Measurements from ENCODE around the gene OPTC. TPM values are rescaled to one million over a fixed set of nuclear protein-coding genes. Genes with fewer than 3 reads are reported as not detected.
A peak's percentile ranks its signal among the peaks of the same experiment; 100 is the strongest.

The OPTC gene
- total and polyA plus RNA-seq, 9 donors: 0.08 TPM; not detected in 8

- intact Hi-C loops (cut with DNase I): loop anchor here in 2 of 4 donors (5.0 kb wide), 1 partner anchor 33 kb away; no protein-coding TSS in a partner anchor
- Histone ChIP-seq H3K27ac (peak within 1 kb of the TSS; percentile 86 to 88), H3K9me3 (no peaks in the 10 kb centered on the region), H3K4me3 (peak within 1 kb of the TSS; percentile 62), H3K27me3 (no peaks in the 10 kb centered on the region), H3K36me3 (no peaks in the 10 kb centered on the region), H3K4me1 (ENCODE audit: insufficient read depth) (peaks cover 27% of the 10 kb centered on the region)
- peak; percentile 66 to 87 (median 80) for DNase-seq
- 3 to 5% (median 5%) methylated on average over 8 of the region's 8 CpGs for WGBS, 3 donors
- TF ChIP-seq EP300 (IDR thresholded peaks at IDR 0.05): no peak
- TF ChIP-seq, protein P1, sequence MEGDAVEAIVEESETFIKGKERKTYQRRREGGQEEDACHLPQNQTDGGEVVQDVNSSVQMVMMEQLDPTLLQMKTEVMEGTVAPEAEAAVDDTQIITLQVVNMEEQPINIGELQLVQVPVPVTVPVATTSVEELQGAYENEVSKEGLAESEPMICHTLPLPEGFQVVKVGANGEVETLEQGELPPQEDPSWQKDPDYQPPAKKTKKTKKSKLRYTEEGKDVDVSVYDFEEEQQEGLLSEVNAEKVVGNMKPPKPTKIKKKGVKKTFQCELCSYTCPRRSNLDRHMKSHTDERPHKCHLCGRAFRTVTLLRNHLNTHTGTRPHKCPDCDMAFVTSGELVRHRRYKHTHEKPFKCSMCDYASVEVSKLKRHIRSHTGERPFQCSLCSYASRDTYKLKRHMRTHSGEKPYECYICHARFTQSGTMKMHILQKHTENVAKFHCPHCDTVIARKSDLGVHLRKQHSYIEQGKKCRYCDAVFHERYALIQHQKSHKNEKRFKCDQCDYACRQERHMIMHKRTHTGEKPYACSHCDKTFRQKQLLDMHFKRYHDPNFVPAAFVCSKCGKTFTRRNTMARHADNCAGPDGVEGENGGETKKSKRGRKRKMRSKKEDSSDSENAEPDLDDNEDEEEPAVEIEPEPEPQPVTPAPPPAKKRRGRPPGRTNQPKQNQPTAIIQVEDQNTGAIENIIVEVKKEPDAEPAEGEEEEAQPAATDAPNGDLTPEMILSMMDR (IDR thresholded peaks at IDR 0.05): peak in 1 of 3 donors; percentile 18
- peak; percentile 82 for TF ChIP-seq POLR2A (IDR thresholded peaks at IDR 0.05)
Observed at GRCh38 chr1:203475012-203475981, 18.7 kb upstream of the OPTC start, which contains the start of gene PRELP. TSS of gene PRELP (plus strand) at chr1:203475806. CDS start at chr1:203483185, 7,379 bp downstream.

- peak in 1 of 5 donors; percentile 40 for DNase-seq
- no peaks in the 10 kb centered on the region for H3K27me3 ChIP-seq
- peaks cover 30% of the 10 kb centered on the region for H3K4me1 ChIP-seq (ENCODE audit: insufficient read depth)
- TF ChIP-seq, protein P1 (IDR thresholded peaks at IDR 0.05): no peak
- TF ChIP-seq EP300 (IDR thresholded peaks at IDR 0.05): no peak
- no peak for TF ChIP-seq POLR2A (IDR thresholded peaks at IDR 0.05)
- WGBS, 3 donors: 4 to 12% (median 10%) methylated on average over 9 of the region's 9 CpGs
- H3K4me3 ChIP-seq: peak overlapping the region; percentile 62
- H3K9me3 ChIP-seq: no peaks in the 10 kb centered on the region
- peak overlapping the region; percentile 84 to 88 for H3K27ac ChIP-seq
- H3K36me3 ChIP-seq: no peaks in the 10 kb centered on the region
- intact Hi-C loops (cut with DNase I): loop anchor here in 2 of 4 donors (5.0 kb wide), 1 partner anchor 34 kb away; no protein-coding TSS in a partner anchor
Observed at GRCh38 chr1:203476216-203476814, 17.6 kb upstream of the OPTC start.

GRCh38 chr1:203477748-203478147 is 16.2 kb upstream of the OPTC start:
- DNase-seq: no peak
- TF ChIP-seq, protein P1 (IDR thresholded peaks at IDR 0.05): no peak
- TF ChIP-seq EP300 (IDR thresholded peaks at IDR 0.05): no peak
- TF ChIP-seq POLR2A (IDR thresholded peaks at IDR 0.05): no peak
- Histone ChIP-seq H3K27me3 (no peaks in the 10 kb centered on the region), H3K36me3 (no peaks in the 10 kb centered on the region), H3K27ac (peak overlapping the region; percentile 84 to 88), H3K9me3 (no peaks in the 10 kb centered on the region), H3K4me1 (ENCODE audit: insufficient read depth) (peaks cover 30% of the 10 kb centered on the region), H3K4me3 (peak overlapping the region; percentile 62)
- WGBS, 3 donors: 76 to 85% (median 83%) methylated on average over 3 of the region's 3 CpGs
- intact Hi-C loops (cut with DNase I): loop anchor here in 2 of 4 donors (5.0 kb wide), 1 partner anchor 35 kb away; no protein-coding TSS in a partner anchor

DNA sequence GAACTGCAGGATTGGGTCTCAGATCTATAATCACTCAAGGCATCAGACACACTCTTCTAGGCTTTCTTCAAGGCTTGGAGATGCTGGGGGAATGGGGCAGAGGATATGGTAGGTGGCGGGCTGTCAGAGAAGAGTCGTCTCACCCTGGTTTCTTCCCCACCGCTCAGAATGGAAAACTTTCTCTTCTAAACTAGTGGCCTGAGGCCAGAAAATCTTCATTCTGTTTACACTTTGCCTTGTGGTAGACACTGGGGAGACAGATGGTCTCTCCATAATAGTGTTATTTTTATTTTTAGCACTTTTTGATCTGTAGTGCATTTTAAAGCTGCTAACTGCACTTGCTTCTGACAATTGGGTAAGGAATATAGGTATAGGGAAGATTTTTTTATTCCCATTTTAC is 15.7 kb upstream of the OPTC start:
- H3K9me3 ChIP-seq: no peaks in the 10 kb centered on the region
- intact Hi-C loops (cut with DNase I): loop anchor here in 2 of 4 donors (5.0 kb wide), 1 partner anchor 36 kb away; no protein-coding TSS in a partner anchor
- no peaks in the 10 kb centered on the region for H3K27me3 ChIP-seq
- H3K4me3 ChIP-seq: peak overlapping the region; percentile 62
- TF ChIP-seq EP300 (IDR thresholded peaks at IDR 0.05): no peak
- TF ChIP-seq, protein P1 (IDR thresholded peaks at IDR 0.05): no peak
- no peak for TF ChIP-seq POLR2A (IDR thresholded peaks at IDR 0.05)
- H3K36me3 ChIP-seq: no peaks in the 10 kb centered on the region
- peaks cover 28% of the 10 kb centered on the region for H3K4me1 ChIP-seq (ENCODE audit: insufficient read depth)
- H3K27ac ChIP-seq: peak overlapping the region; percentile 84 to 88
- WGBS, 3 donors: 26 to 36% (median 31%) methylated on average over 3 of the region's 3 CpGs
- DNase-seq: no peak

Data from ovary (tissue), 9 donors.